ENCODE measurements around the gene ARSB.

DNA sequence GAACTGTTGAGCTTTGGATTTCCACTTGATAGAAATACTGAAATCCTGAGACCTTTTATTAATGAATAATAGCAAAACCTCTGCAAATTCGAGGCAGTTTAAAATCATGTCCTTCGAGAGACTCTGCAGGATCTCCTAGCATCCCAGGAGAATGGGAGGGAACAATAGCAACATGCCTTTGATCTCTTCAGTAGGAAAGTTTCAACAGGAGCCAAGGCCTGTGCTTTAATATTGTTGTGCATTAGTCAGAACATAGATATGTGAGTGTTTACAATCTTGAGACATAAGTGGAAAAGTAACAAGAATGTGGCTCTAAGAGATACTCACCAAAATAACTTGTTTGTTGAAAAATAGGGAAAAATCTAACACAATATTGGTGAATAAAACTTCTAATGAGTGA is 253.2 kb downstream of the ARSB start:
- TF ChIP-seq, protein P1, sequence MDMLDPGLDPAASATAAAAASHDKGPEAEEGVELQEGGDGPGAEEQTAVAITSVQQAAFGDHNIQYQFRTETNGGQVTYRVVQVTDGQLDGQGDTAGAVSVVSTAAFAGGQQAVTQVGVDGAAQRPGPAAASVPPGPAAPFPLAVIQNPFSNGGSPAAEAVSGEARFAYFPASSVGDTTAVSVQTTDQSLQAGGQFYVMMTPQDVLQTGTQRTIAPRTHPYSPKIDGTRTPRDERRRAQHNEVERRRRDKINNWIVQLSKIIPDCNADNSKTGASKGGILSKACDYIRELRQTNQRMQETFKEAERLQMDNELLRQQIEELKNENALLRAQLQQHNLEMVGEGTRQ (IDR thresholded peaks at IDR 0.05), result no peak
- 0 out of 4 replicates have a peak, but pooled peaks of 1 of the 2 experiments have one; percentile 31 for TF ChIP-seq CEBPB (IDR thresholded peaks at IDR 0.05)
- TF ChIP-seq HOXB5 (CRISPR knock-in tag; IDR thresholded peaks at IDR 0.05), result no peak
- TF ChIP-seq, protein P2, sequence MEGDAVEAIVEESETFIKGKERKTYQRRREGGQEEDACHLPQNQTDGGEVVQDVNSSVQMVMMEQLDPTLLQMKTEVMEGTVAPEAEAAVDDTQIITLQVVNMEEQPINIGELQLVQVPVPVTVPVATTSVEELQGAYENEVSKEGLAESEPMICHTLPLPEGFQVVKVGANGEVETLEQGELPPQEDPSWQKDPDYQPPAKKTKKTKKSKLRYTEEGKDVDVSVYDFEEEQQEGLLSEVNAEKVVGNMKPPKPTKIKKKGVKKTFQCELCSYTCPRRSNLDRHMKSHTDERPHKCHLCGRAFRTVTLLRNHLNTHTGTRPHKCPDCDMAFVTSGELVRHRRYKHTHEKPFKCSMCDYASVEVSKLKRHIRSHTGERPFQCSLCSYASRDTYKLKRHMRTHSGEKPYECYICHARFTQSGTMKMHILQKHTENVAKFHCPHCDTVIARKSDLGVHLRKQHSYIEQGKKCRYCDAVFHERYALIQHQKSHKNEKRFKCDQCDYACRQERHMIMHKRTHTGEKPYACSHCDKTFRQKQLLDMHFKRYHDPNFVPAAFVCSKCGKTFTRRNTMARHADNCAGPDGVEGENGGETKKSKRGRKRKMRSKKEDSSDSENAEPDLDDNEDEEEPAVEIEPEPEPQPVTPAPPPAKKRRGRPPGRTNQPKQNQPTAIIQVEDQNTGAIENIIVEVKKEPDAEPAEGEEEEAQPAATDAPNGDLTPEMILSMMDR (IDR thresholded peaks at IDR 0.05), result no peak
- TF ChIP-seq POLR2A (IDR thresholded peaks at IDR 0.05; ENCODE audit: low read length), result no peak
- no peak for TF ChIP-seq EP300 (IDR thresholded peaks at IDR 0.05)
- no peak for TF ChIP-seq PBX3 (IDR thresholded peaks at IDR 0.05)
- no peak for TF ChIP-seq RARB (CRISPR knock-in tag; IDR thresholded peaks at IDR 0.05)
- no peak for TF ChIP-seq SMC3 (IDR thresholded peaks at IDR 0.05)

Measured in A549 (cell line).